MM.1S (cell line): ENCODE measurements around the gene COMMD4.

Experiments used
- CTCF ChIP-seq: fragments of 300-600 bp; sonication (generic); IDR thresholded peaks from 2 replicates; pipeline ENCODE4 v1.5.1; 2016; ENCODE audit warnings: antibody characterized with exemption, low read length, mixed read lengths
- EZH2 ChIP-seq: fragments of 300-600 bp; sonication (generic); optimal IDR thresholded peaks from 2 replicates; pipeline ENCODE3; 2017; ENCODE audit warnings: low read depth, mild to moderate bottlenecking, antibody characterized with exemption, low read length, mixed read lengths

- TF ChIP-seq CTCF, result no peak
- TF ChIP-seq EZH2, result no peak
Measured at GRCh38 chr15:75314552-75315290, 21.1 kb upstream of the COMMD4 start.
